ENCODE results near the gene GRB10.

GRB10 gene

DNA sequence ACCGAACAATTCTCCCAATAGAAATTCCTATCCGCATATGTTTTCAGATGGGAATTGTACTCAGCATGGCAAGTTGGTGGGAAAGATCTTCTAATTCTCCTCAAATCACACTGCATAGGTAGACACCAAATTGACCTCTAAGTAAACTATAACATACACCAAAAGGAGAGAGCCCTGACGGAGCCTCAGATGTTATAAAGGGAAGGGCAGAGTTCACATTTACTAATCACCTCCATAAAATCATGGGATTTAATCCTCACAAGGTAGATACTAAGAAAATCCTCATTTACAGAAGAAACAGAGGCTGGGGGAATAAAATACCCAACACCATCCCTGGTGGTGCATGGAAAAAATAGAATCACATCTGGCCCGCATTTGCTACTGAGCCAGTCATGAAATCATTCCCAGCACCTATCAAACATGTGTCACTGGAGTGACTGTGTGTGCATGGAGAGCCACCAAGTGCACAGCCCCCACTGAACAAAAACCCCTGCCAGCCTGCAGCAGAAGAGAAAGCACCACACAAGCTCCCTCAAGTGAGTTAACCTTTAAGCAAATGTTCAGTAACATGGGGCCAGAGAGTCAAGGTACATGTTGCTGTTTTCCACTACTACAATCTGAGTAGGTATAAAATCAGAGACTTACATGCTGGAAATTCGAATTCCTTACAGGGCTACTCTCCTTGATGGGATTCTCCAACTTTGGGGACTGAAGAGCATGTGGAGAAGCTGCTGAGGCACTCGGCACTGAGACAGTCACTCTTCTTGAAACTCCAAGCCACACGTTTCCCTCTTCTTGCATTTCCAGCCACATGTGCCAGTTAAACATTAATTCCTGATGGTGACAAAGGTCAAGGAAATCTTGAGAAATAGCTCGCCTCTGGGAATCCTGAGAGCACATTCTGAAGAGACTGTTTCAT is 217.8 kb downstream of the GRB10 start, which contains the start of gene DDC:
Gene DDC, minus strand, starts transcription at position 766 of the 919 bp plus-strand sequence. CDS start 21,320 bp downstream, outside the sequence.
- Histone ChIP-seq H3K36me3 (ENCODE audit: control insufficient read depth, insufficient read depth, low read length) (no peaks in the 10 kb centered on the region), H3K27me3 (replicated peaks; ENCODE audit: control insufficient read depth, insufficient read depth, low read length) (no peaks in the 10 kb centered on the region; the same call in none of the 2 replicates), H3K4me3 (replicated peaks; ENCODE audit: low read depth, low read length) (no peak within 1 kb of the TSS)
- no peak for DNase-seq (ENCODE audit: extremely low read depth, insufficient read length)
- TF ChIP-seq CTCF (IDR thresholded peaks at IDR 0.05; ENCODE audit: insufficient read depth, low read length, poor library complexity, severe bottlenecking), result no peak

GRCh38 chr7:50564171-50564570 is 218.5 kb downstream of the GRB10 start:
- Histone ChIP-seq H3K27me3 (replicated peaks; ENCODE audit: control insufficient read depth, insufficient read depth, low read length) (no peaks in the 10 kb centered on the region; the same call in none of the 2 replicates), H3K36me3 (ENCODE audit: control insufficient read depth, insufficient read depth, low read length) (no peaks in the 10 kb centered on the region), H3K4me3 (replicated peaks; ENCODE audit: low read depth, low read length) (no peak overlapping the region)
- DNase-seq (ENCODE audit: extremely low read depth, insufficient read length), result no peak
- TF ChIP-seq CTCF (IDR thresholded peaks at IDR 0.05; ENCODE audit: insufficient read depth, low read length, poor library complexity, severe bottlenecking), result no peak

GRCh38 chr7:50562136-50562535 is 220.6 kb downstream of the GRB10 start:
- Histone ChIP-seq H3K36me3 (ENCODE audit: control insufficient read depth, insufficient read depth, low read length) (no peaks in the 10 kb centered on the region), H3K27me3 (replicated peaks; ENCODE audit: control insufficient read depth, insufficient read depth, low read length) (no peaks in the 10 kb centered on the region; the same call in none of the 2 replicates), H3K4me3 (replicated peaks; ENCODE audit: low read depth, low read length) (no peak overlapping the region)
- no peak for DNase-seq (ENCODE audit: extremely low read depth, insufficient read length)
- TF ChIP-seq CTCF (IDR thresholded peaks at IDR 0.05; ENCODE audit: insufficient read depth, low read length, poor library complexity, severe bottlenecking), result no peak

- Histone ChIP-seq H3K4me3 (replicated peaks; ENCODE audit: low read depth, low read length) (no peak overlapping the region), H3K36me3 (ENCODE audit: control insufficient read depth, insufficient read depth, low read length) (no peaks in the 10 kb centered on the region), H3K27me3 (replicated peaks; ENCODE audit: control insufficient read depth, insufficient read depth, low read length) (no peaks in the 10 kb centered on the region; the same call in none of the 2 replicates)
- no peak for DNase-seq (ENCODE audit: extremely low read depth, insufficient read length)
- no peak for TF ChIP-seq CTCF (IDR thresholded peaks at IDR 0.05; ENCODE audit: insufficient read depth, low read length, poor library complexity, severe bottlenecking)
Observed at GRCh38 chr7:50560865-50561351, 221.8 kb downstream of the GRB10 start.

- TF ChIP-seq CTCF (IDR thresholded peaks at IDR 0.05; ENCODE audit: insufficient read depth, low read length, poor library complexity, severe bottlenecking), result no peak
- Histone ChIP-seq H3K4me3 (replicated peaks; ENCODE audit: low read depth, low read length) (no peak overlapping the region), H3K27me3 (replicated peaks; ENCODE audit: control insufficient read depth, insufficient read depth, low read length) (no peaks in the 10 kb centered on the region; the same call in none of the 2 replicates), H3K36me3 (ENCODE audit: control insufficient read depth, insufficient read depth, low read length) (no peaks in the 10 kb centered on the region)
- DNase-seq (ENCODE audit: extremely low read depth, insufficient read length), result no peak
Observed at GRCh38 chr7:50559881-50560280, 222.8 kb downstream of the GRB10 start.

Measured in GM06990 (cell line).